HCT116 (cell line): ENCODE data around the gene MBD1. TPM values are rescaled to one million over a fixed set of nuclear protein-coding genes. Genes with fewer than 3 reads are reported as not detected.
A peak's percentile ranks its signal among the peaks of the same experiment; 100 is the strongest.

Experiments
- ATAC-seq: fragments of 200-7000 bp; cut with Tn5 transposase; 2 replicates; pipeline ENCODE4 v1.9.1; 2020; ENCODE audit warnings: mild to moderate bottlenecking, moderate library complexity
- BruUV-seq: library from RNA; stranded (reverse); fragments of 400-500 nt; replicated peaks from 2 replicates; lab custom pipeline; 2021; lab: Mats Ljungman, UMichigan
- CTCF ChIA-PET: fragments of 300-600 bp; sonication (Branson Sonifier 250); formaldehyde crosslinking; loops from one replicate; lab custom pipeline; 2021; ENCODE audit warnings: antibody characterized with exemption; lab: Charles Lee
- POLR2A ChIA-PET: fragments of 300-600, 350-600 bp; sonication (Branson Sonifier 250); formaldehyde crosslinking; loops from one replicate; lab custom pipeline; 2021; ENCODE audit warnings: antibody characterized with exemption; lab: Charles Lee
- RAD21 ChIA-PET, 2 experiments: fragments of 300-600 bp; sonication (Branson Sonifier 250); formaldehyde crosslinking; loops; one replicate each; lab custom pipeline; 2023; ENCODE audit warnings: low total read pairs in 2 of 2; ENCODE audit not compliant: uncharacterized antibody in 2 of 2, unreplicated experiment in 2 of 2, low non-redundant PET in 1 of 2; lab: Charles Lee
- DNase-seq: peaks from one replicate; pipeline ENCODE4 v3.0.0-alpha.2; 2010; ENCODE audit warnings: low read depth, low spot score
- H2AFZ ChIP-seq: fragments of 200-600 bp; shearing (Covaris generic), sonication (generic); 2 replicates; pipeline ENCODE4 v1.6.1; 2017; ENCODE audit warnings: low read depth, mixed run types, mixed read lengths, antibody characterized with exemption, low read length; ENCODE audit not compliant: poor library complexity, severe bottlenecking
- H3K27ac ChIP-seq: 2 replicates; pipeline ENCODE4 v1.5.1; 2012; ENCODE audit warnings: low read depth, low read length
- H3K27me3 ChIP-seq: fragments of 200-600 bp; sonication (generic); 2 replicates; pipeline ENCODE4 v1.6.1; 2016; ENCODE audit warnings: mixed run types, low read length, mixed read lengths; ENCODE audit not compliant: insufficient read depth
- H3K36me3 ChIP-seq, 2 experiments: fragments of 200-500 bp in 1 of 2; fragments of 200-600 bp in 1 of 2; sonication (Bioruptor generic) in 1 of 2; sonication (generic) in 1 of 2; 2 replicates each; pipeline versions ENCODE4 v1.5.1 to v1.6.1; 2014 to 2016; ENCODE audit warnings: low read length in 2 of 2, inconsistent platforms in 1 of 2, mixed read lengths in 1 of 2, mixed run types in 1 of 2; ENCODE audit not compliant: insufficient read depth in 2 of 2, control insufficient read depth in 1 of 2
- H3K4me1 ChIP-seq, 2 experiments: fragments of 200-600 bp in 1 of 2; sonication (generic) in 1 of 2; 2 replicates each; pipeline versions ENCODE4 v1.5.1 to v1.6.1; 2012 to 2017; ENCODE audit warnings: low read length in 2 of 2, inconsistent platforms in 1 of 2, mild to moderate bottlenecking in 1 of 2, mixed read lengths in 1 of 2, mixed run types in 1 of 2, moderate library complexity in 1 of 2; ENCODE audit not compliant: insufficient read depth in 2 of 2, control insufficient read depth in 1 of 2
- H3K4me2 ChIP-seq: fragments of 200-600 bp; sonication (generic); 2 replicates; pipeline ENCODE4 v1.6.1; 2017; ENCODE audit warnings: mixed run types, low read length, mixed read lengths
- H3K4me3 ChIP-seq, 2 experiments: fragments of 200-600 bp in 1 of 2; sonication (generic) in 1 of 2; replicated peaks in 1 of 2; 2 replicates each; pipeline ENCODE4 v1.5.1; 2011 to 2016; ENCODE audit warnings: low read length in 2 of 2, control low read depth in 1 of 2, low read depth in 1 of 2, mild to moderate bottlenecking in 1 of 2, mixed read lengths in 1 of 2, mixed run types in 1 of 2
- H3K79me2 ChIP-seq: fragments of 200-600 bp; sonication (generic); 2 replicates; pipeline ENCODE4 v1.6.1; 2017; ENCODE audit warnings: mild to moderate bottlenecking, mixed run types, low read length, moderate library complexity, mixed read lengths; ENCODE audit not compliant: insufficient read depth
- H3K9ac ChIP-seq: fragments of 200-600 bp; sonication (generic); 2 replicates; pipeline ENCODE4 v1.6.1; 2016; ENCODE audit warnings: low read length, mixed read lengths
- H3K9me2 ChIP-seq: fragments of 200-600 bp; sonication (generic), shearing (Covaris generic); 2 replicates; pipeline ENCODE4 v1.6.1; 2017; ENCODE audit warnings: mixed run types, mild to moderate bottlenecking, moderate library complexity; ENCODE audit not compliant: insufficient read depth
- H3K9me3 ChIP-seq, 2 experiments: fragments of 200-500 bp in 1 of 2; fragments of 200-600 bp in 1 of 2; sonication (Bioruptor generic) in 1 of 2; sonication (generic) in 1 of 2; 2 replicates each; pipeline ENCODE4 v1.6.1; 2014 to 2017; ENCODE audit warnings: low read length in 2 of 2, mixed read lengths in 2 of 2, inconsistent platforms in 1 of 2, low read depth in 1 of 2, mild to moderate bottlenecking in 1 of 2, mixed run types in 1 of 2, moderate library complexity in 1 of 2; ENCODE audit not compliant: control insufficient read depth in 1 of 2, insufficient read depth in 1 of 2
- H4K20me1 ChIP-seq: fragments of 200-600 bp; sonication (generic), shearing (Covaris generic); 2 replicates; pipeline ENCODE4 v1.6.1; 2017; ENCODE audit warnings: mixed run types, mild to moderate bottlenecking, moderate library complexity; ENCODE audit not compliant: insufficient read depth
- CBX3 ChIP-seq: IDR thresholded peaks from 2 replicates; pipeline ENCODE4 v1.6.1; 2012; ENCODE audit warnings: low read depth
- EGR1 ChIP-seq: IDR thresholded peaks from 2 replicates; pipeline ENCODE4 v1.6.1; 2012; ENCODE audit warnings: low read depth
- ELF1 ChIP-seq: IDR thresholded peaks from 2 replicates; pipeline ENCODE4 v1.6.1; 2012; ENCODE audit warnings: low read depth, borderline replicate concordance
- EZH2 ChIP-seq: fragments of 200-600 bp; sonication (generic); IDR thresholded peaks from 2 replicates; pipeline ENCODE4 v1.6.1; 2017; ENCODE audit warnings: antibody characterized with exemption, mixed run types
- FOSL1 ChIP-seq: IDR thresholded peaks from 2 replicates; pipeline ENCODE4 v1.6.1; 2012; ENCODE audit warnings: low read depth
- JUND ChIP-seq: IDR thresholded peaks from 2 replicates; pipeline ENCODE4 v1.6.1; 2012
- POLR2AphosphoS5 ChIP-seq: IDR thresholded peaks from 2 replicates; pipeline ENCODE4 v1.6.1; 2011; ENCODE audit warnings: mild to moderate bottlenecking, low read depth, low read length, moderate library complexity
- SRF ChIP-seq: IDR thresholded peaks from 2 replicates; pipeline ENCODE4 v1.6.1; 2012; ENCODE audit warnings: low read depth
- TCF7L2 ChIP-seq: IDR thresholded peaks from 2 replicates; pipeline ENCODE4 v1.7.0; 2011; ENCODE audit warnings: borderline replicate concordance, inconsistent platforms; ENCODE audit not compliant: insufficient read depth, insufficient read length; ENCODE audit errors: extremely low read depth
- ZNF274 ChIP-seq: fragments of 200-500 bp; sonication (Bioruptor generic); IDR thresholded peaks from 2 replicates; pipeline ENCODE4 v1.6.1; 2014; ENCODE audit warnings: mild to moderate bottlenecking, low read depth, low read length, inconsistent platforms
- intact Hi-C: fragments of 100-400 bp; cut with micrococcal nuclease; formaldehyde crosslinking; loops from 2 replicates; pipeline ENCODE4 v1.10.0; 2022
- total RNA-seq: library from RNA; stranded (reverse); gene quantifications from one replicate; pipeline ENCODE4 v1.2.1, GENCODE V29; 2021; ENCODE audit not compliant: unreplicated experiment
- TF ChIP-seq, protein P1 (sequence below): IDR thresholded peaks from 2 replicates; pipeline ENCODE4 v1.6.1; 2012
- TF ChIP-seq, protein P2 (sequence below): IDR thresholded peaks from 2 replicates; pipeline ENCODE4 v1.6.1; 2011; ENCODE audit warnings: mild to moderate bottlenecking, low read length, moderate library complexity; ENCODE audit not compliant: insufficient replicate concordance; ENCODE audit errors: extremely low read depth
- TF ChIP-seq, protein P3 (sequence below), 3 experiments: fragments of 200-600 bp in 1 of 3; sonication (generic) in 1 of 3; IDR thresholded peaks in 2 of 3; conservative IDR thresholded peaks in 1 of 3; 2 replicates each; pipeline ENCODE4 v1.5.1; 2012 to 2017; ENCODE audit warnings: low read depth in 2 of 3, low read length in 2 of 3, antibody characterized with exemption in 1 of 3, borderline replicate concordance in 1 of 3, control low read depth in 1 of 3, mild to moderate bottlenecking in 1 of 3, mixed read lengths in 1 of 3, mixed run types in 1 of 3, moderate library complexity in 1 of 3; ENCODE audit not compliant: insufficient read depth in 1 of 3

Gene MBD1
- total RNA-seq, 1 experiment from 2014 or later, result 63.9 TPM

DNA sequence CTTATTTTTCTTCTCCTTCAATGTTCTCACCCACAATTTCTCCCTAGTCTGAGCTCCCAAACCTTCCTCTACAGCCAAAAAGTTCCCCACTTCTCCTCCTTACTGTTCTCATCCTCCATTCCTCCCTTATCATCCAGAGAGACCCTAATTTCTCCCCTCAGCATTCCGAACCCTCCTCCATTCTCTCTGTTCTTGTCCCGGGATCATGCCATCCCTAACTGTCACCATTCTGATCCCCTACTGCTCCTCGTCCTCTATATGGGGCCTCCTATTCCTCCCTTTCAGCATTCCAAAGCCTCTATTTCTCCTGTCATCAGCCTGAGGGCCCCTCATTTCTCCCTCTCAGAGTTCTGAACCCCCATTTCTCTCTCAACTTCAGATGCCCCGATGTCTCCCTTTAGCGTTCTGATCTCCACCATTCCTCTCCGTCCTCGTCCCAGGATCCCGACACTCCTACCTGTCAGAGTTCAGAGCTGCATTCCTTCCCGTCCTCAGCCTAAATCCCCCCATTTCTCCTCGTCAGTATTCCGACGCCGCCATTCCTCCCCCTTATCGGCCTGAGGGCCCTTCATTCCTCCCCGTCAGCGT is 522 bp downstream of the MBD1 start:
- H3K9me3 ChIP-seq, result no peaks in the 10 kb centered on the region
- ChIA-PET POLR2A (interaction anchor here (1.0 to 1.6 kb wide), 2 partner anchors 9 to 94 kb away, joined by 3 to 4 read pairs; partner anchors contain the start of gene SKA1), CTCF (interaction anchor here (0.9 to 1.4 kb wide), 2 partner anchors 77 kb away, joined by 3 to 7 read pairs; no protein-coding TSS in a partner anchor), RAD21 (interaction anchor here in 1 of 2 experiments (1.2 kb wide), 1 partner anchor 76 kb away, joined by 3 read pairs; no protein-coding TSS in a partner anchor)
- no peaks in the 10 kb centered on the region for H4K20me1 ChIP-seq
- H3K36me3 ChIP-seq, result peaks cover 22 to 65% of the 10 kb centered on the region in 2 experiments
- no TSS peak for BruUV-seq
- no peak for DNase-seq
- ATAC-seq, result no peak
- peak overlapping the region; percentile 85 for H3K4me2 ChIP-seq
- intact Hi-C loops, result loop anchor here (10.0 kb wide), 1 partner anchor 786 kb away; the partner anchor contains the start of gene RPL17
- H3K27ac ChIP-seq, result peak overlapping the region; percentile 77
- H3K4me3 ChIP-seq, result peak overlapping the region; percentile 70 to 100
- no peaks in the 10 kb centered on the region for H3K9me2 ChIP-seq
- TF ChIP-seq ELF1 (no peak), SRF (no peak)
- H3K9ac ChIP-seq, result peak overlapping the region; percentile 75
- H3K4me1 ChIP-seq, result peaks cover 5 to 31% of the 10 kb centered on the region in 2 experiments; a peak in 3 of 4 replicates
- H2AFZ ChIP-seq, result no peak overlapping the region
- H3K27me3 ChIP-seq, result no peaks in the 10 kb centered on the region
- peaks cover 44% of the 10 kb centered on the region for H3K79me2 ChIP-seq

DNA sequence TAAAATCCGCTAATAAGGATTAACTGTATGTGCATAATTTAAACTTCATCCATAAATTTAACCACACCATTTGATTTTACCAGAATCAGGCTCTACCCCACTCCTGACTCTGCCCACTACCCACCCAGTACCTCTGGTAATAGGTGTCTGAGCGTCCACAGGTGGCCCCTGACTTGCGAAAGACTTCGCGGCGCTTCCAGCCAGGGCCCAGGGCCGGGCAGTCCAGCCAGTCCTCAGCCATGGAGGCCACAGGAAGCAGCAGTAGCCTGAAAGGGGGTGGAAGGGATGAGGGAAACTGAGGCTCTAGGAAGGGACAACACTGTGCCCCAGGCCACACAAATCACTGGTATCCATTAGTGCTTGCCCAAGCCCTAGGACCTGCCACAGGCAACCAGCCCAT is 1.6 kb downstream of the MBD1 start:
- no TSS peak for BruUV-seq
- no peak overlapping the region for H3K9ac ChIP-seq
- intact Hi-C loops, result loop anchor here (10.0 kb wide), 1 partner anchor 785 kb away; the partner anchor contains the start of gene RPL17
- H2AFZ ChIP-seq, result no peak overlapping the region
- peak overlapping the region; percentile 70 to 100 for H3K4me3 ChIP-seq
- H3K36me3 ChIP-seq, result peaks cover 25 to 66% of the 10 kb centered on the region in 2 experiments
- POLR2A ChIA-PET, result no interaction called here
- H3K27me3 ChIP-seq, result no peaks in the 10 kb centered on the region
- H3K27ac ChIP-seq, result no peak overlapping the region
- peaks cover 39% of the 10 kb centered on the region for H3K79me2 ChIP-seq
- H3K4me1 ChIP-seq, result peaks cover 5 to 25% of the 10 kb centered on the region in 2 experiments; a peak in 3 of 4 replicates
- H3K4me2 ChIP-seq, result peak overlapping the region; percentile 85
- CTCF ChIA-PET, result no interaction called here
- no peaks in the 10 kb centered on the region for H3K9me3 ChIP-seq
- TF ChIP-seq CBX3 (no peak), EGR1 (no peak), POLR2AphosphoS5 (no peak), ZNF274 (no peak), SRF (no peak), TCF7L2 (no peak), FOSL1 (no peak), JUND (no peak), ELF1 (no peak), EZH2 (no peak)
- TF ChIP-seq, protein P1, sequence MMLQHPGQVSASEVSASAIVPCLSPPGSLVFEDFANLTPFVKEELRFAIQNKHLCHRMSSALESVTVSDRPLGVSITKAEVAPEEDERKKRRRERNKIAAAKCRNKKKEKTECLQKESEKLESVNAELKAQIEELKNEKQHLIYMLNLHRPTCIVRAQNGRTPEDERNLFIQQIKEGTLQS, result no peak
- TF ChIP-seq, protein P2, sequence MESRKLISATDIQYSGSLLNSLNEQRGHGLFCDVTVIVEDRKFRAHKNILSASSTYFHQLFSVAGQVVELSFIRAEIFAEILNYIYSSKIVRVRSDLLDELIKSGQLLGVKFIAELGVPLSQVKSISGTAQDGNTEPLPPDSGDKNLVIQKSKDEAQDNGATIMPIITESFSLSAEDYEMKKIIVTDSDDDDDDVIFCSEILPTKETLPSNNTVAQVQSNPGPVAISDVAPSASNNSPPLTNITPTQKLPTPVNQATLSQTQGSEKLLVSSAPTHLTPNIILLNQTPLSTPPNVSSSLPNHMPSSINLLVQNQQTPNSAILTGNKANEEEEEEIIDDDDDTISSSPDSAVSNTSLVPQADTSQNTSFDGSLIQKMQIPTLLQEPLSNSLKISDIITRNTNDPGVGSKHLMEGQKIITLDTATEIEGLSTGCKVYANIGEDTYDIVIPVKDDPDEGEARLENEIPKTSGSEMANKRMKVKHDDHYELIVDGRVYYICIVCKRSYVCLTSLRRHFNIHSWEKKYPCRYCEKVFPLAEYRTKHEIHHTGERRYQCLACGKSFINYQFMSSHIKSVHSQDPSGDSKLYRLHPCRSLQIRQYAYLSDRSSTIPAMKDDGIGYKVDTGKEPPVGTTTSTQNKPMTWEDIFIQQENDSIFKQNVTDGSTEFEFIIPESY, result no peak
- TF ChIP-seq, protein P3, sequence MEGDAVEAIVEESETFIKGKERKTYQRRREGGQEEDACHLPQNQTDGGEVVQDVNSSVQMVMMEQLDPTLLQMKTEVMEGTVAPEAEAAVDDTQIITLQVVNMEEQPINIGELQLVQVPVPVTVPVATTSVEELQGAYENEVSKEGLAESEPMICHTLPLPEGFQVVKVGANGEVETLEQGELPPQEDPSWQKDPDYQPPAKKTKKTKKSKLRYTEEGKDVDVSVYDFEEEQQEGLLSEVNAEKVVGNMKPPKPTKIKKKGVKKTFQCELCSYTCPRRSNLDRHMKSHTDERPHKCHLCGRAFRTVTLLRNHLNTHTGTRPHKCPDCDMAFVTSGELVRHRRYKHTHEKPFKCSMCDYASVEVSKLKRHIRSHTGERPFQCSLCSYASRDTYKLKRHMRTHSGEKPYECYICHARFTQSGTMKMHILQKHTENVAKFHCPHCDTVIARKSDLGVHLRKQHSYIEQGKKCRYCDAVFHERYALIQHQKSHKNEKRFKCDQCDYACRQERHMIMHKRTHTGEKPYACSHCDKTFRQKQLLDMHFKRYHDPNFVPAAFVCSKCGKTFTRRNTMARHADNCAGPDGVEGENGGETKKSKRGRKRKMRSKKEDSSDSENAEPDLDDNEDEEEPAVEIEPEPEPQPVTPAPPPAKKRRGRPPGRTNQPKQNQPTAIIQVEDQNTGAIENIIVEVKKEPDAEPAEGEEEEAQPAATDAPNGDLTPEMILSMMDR (IDR thresholded peaks at IDR 0.05 in 2 of 3, conservative IDR thresholded peaks at IDR 0.05 in 1 of 3; ENCODE audit: borderline replicate concordance in 1 of 3, insufficient read depth in 1 of 3, low read depth in 2 of 3, low read length in 2 of 3), result no peak
- ATAC-seq (no peak), DNase-seq (no peak)
- RAD21 ChIA-PET, result no interaction called here
- no peaks in the 10 kb centered on the region for H4K20me1 ChIP-seq
- H3K9me2 ChIP-seq, result no peaks in the 10 kb centered on the region
